ENCODE measurements around the gene KLHL26.
"Not testable (repeated sequence)": the region's sequence is repeated elsewhere in the genome, so short reads cannot be mapped to it uniquely, and the experiment has no call there.

The KLHL26 gene, protein sequence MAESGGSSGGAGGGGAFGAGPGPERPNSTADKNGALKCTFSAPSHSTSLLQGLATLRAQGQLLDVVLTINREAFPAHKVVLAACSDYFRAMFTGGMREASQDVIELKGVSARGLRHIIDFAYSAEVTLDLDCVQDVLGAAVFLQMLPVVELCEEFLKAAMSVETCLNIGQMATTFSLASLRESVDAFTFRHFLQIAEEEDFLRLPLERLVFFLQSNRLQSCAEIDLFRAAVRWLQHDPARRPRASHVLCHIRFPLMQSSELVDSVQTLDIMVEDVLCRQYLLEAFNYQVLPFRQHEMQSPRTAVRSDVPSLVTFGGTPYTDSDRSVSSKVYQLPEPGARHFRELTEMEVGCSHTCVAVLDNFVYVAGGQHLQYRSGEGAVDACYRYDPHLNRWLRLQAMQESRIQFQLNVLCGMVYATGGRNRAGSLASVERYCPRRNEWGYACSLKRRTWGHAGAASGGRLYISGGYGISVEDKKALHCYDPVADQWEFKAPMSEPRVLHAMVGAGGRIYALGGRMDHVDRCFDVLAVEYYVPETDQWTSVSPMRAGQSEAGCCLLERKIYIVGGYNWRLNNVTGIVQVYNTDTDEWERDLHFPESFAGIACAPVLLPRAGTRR

DNA sequence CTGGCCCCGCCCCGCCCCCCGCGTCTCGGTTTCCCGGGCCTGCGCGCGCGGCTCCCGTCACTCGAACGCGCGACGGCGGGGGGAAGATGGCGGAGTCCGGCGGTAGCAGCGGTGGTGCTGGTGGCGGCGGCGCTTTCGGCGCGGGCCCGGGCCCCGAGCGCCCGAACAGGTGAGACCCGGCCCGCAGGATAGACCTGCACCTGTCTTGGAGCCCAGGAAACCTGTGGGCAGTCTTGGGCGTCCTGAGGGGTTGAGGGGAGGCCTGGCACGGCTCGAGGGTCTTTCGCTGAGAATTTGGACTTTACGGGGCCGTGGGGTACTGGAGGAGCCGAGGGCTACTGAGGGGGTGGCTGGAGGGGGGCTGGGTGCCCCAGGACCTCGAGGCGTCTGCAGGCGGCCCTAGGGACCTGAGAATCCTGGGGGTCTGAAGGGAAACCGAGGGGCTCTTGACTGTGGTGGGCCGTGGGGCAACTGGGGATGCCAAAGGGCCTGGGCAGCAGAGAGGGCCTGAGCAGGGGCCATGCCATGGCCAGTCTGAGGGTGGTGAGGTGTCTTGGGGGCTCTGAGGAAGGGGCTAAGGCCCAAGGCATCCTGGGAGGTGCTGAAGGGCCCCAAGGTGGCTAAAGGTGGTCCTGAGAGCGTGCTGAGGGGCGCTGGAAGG, at the start of gene KLHL26:
TSS of gene KLHL26 (plus strand) at position 60 of the 661 bp plus-strand sequence. CDS start at position 87, 27 bp downstream.
- DNase-seq (ENCODE audit: low read depth in 3 of 3, low spot score in 1 of 3) = no peak

DNA sequence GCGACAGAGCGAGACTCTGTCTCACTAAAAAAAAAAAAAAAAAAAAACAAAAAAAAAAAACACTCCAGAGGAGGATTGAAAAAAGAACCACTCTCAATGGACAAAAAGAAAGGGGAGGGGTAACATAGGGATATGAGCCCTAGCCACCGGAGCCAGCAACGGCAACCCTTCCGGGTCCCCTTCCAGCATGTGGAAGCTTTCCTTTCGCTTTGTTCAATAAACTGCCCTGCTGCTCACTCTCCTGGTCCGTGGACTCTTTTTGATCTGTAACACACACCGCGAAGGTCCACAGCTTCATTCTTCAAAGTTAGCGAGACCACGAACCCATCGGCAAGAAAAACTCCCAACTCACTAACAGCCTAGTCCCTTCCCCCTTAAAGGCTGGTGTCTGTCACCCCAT, 49.3 kb upstream of the KLHL26 start:
- DNase-seq (ENCODE audit: low read depth in 3 of 3, low spot score in 1 of 3) = no peak

DNA sequence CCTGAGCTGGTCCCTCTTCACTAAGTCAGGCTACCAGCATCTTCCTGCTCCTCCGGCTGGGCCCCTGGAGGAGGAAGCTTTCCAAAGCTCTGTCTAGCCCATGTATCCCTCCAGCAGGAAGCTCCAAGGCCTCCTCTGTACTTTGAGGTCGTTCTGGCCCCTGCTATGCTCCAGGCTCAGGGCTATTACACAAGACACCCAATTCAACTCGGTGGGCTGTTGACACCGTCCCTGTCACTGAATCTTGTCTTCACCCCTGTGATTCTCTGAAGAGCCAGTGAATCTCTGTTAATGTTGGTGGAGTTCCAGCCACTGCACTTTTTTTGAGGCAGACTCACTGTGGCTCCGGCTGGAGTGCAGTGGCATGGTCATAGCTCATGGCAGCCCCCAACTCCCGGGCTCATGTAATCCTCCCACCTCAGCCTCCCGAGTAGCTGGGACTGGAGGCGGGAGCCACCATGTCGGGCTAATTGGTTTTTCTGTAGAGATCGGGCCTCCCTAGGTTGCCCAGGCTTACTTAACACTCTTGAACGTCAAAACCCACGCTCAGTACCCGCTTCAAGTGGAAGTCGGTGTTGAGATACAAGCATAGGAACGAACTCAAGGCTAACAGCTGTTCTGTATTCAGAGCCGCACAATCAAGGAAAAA, 48.7 kb upstream of the KLHL26 start:
- DNase-seq (ENCODE audit: low read depth in 3 of 3, low spot score in 1 of 3) = no peak

DNA sequence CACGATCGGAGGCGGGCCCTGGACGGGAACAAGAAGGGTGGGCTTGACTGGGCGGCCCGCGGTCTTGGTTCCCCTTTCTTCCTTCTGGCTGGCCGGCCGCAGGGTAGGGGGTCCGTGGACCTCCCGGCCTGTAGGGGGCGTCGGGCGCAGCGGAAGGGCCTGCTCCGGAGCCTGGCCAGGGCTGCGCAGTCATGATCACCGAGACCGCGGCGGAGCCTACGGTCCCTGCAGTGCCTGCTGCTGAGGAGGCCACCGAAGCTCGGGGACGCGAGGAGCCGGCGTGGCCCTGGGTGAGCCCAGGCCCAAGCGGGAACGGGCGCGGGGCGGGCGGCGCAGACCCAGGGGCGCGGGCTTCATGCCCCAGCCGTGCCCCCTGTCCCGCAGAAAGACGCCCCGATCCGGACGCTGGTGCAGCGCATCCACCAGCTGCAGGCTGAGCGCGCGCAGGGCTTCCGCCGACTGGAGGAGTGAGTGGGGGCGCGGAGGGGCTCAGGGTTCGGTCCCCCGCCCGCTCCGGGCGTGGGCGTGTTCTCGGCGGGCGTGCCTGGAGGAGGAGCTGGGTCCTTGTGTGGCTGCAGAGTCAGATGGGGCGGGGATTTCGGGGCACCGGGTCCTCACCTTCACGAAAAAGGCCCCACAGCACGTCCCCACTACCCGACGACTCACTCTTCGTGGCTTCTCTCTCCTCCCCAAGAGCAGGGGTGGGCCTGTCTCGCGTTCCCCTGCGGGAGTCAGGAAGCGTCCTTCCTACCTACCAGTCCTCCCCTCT, 48.0 kb upstream of the KLHL26 start, which contains the start of gene REX1BD:
TSS of gene REX1BD (plus strand) at position 188 of the 769 bp plus-strand sequence. CDS start at position 192, 4 bp downstream.
- DNase-seq (ENCODE audit: low read depth in 3 of 3, low spot score in 1 of 3) = peak; percentile 64 to 84 (median 76)

DNA sequence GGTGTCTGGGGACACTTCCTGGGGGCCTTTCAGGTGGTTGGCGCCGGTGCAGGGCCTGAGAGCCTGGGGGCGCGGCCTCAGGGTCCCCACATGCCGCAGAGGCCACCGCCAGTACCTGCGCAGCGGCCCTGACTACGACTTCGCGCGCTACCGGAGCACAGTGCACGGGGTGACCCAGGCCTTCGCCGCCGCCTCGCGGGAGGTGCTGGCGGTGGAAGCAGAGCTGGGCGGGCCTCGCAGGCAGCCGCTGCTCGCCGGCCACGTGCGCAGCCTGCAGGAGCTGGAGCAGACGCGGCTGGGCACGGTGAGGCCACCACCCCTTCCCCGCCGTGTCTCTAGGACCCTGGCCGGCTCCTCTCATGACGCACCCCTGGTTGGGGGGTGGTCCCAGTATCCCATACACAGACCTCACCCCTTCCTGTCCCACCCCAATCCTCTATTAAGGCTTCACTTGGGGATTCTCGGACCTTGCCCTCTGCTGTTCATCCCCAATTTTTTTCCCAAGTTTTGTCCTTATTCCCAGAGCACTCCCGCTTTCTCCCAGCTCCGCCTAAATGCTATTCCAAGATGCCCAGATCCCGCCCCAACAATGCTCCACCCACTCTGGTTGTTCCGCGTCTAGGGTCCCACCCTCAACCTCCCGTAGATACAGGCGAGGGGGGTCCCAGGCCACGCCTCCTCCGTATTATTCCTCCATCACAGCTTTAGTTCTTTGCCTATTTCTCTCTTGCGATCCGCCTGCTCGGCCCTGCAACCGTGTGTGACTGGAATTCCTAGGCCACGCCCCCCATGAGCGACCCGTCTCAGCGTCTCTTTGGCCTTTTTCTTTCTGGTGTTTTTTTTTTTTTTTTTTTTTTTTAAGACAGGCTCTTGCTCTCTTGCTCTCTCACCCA, 47.2 kb upstream of the KLHL26 start:
- DNase-seq (ENCODE audit: low read depth in 3 of 3, low spot score in 1 of 3) = peak; percentile 24 to 45 (median 37)

DNA sequence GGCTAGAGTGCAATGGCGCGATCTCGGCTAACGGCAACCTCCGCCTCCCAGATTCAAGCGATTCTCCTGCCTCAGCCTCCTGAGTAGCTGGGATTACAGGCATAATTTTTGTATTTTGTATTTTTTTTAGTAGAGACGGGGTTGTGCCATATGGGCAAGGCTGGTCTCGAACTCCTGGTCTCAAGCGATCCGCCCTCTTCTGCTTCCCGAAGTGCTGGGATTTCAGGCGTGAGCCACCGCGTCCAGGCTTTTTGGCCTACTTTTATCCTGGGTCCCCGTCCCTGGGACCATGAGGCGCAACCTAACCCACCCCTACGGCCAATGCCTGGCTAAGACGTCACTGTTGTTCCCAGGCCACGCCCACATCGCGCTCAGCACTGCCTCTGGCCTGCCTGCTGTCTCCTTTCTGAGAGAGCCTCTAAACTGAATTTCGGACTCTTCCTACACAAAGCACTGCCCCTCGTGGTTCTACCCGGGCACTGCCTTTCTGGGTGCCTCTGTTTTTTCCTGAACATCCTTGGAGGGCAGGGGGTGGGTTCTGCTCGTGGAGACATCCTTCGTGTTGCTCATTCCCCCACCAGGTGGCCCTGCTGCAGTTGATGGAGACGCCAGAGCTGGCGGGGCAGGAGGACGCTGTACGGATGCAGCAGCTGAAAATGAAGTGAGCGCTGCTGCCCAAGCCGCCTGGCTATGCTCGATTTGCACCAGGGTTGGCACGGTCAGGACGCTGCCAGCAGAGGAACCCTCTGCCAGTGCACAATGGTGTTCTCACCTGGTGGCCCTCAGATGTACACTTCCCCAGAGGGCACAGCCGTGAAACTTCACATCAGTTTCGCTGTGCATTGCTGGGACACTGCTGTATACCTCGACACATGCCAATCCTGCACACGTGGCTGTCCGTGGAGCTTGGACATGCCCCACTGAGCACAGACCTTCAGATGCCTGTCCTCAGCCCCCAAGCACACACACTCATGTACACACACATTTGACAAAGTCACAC, 46.3 kb upstream of the KLHL26 start:
- no peak for DNase-seq (ENCODE audit: low read depth in 3 of 3, low spot score in 1 of 3)

DNA sequence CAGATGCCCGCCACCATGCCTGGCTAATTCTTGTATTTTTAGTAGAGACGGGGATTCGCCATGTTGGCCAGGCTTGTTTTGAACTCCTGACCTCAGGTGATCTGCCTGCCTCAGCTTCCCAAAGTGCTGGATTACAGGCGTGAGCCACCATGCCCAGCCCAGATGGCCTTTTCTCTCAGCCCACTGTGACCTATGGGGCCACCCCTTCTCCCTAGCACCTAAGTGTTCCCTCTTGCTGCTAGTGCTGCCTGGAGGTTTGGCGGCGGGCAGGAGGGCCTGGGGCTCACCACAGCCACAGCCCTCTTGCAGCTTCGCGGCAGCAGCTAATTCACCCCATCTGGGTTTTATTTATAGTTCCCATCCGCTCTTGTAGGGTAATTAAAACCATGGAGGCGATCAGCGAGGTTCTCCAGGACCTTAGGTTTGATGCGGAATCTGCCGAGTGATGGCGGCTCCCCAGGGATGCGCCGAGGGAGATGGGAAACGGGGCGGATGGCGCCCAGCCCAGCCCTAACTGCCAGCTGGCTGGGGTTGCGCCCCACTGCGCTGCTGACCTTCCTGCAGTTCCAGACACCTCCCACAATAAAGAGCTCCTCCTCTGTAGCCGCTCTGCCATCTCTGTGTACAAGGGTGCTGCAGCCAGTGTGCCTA, 45.0 kb upstream of the KLHL26 start:
- DNase-seq (ENCODE audit: low read depth in 3 of 3, low spot score in 1 of 3) = no peak

DNA sequence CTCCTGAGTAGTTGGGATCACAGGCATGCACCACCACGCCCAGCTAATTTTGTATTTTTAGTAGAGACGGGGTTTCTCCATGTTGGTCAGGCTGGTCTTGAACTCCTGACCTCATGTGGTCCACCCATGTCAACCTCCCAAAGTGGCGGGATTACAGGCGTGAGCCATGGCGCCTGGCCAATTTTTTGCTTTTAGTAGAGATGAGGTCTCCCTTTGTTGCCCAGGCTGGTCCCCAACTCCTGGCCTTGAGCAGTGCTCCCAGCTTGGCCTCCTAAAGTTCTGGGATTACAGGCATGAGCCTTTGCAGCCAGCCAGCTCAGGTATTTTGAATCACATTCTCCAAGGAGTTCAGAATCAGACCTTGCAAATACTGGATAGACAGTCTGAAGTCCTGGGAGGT, 44.1 kb upstream of the KLHL26 start:
- not testable (repeated sequence) for DNase-seq (ENCODE audit: low read depth in 3 of 3, low spot score in 1 of 3)

DNA sequence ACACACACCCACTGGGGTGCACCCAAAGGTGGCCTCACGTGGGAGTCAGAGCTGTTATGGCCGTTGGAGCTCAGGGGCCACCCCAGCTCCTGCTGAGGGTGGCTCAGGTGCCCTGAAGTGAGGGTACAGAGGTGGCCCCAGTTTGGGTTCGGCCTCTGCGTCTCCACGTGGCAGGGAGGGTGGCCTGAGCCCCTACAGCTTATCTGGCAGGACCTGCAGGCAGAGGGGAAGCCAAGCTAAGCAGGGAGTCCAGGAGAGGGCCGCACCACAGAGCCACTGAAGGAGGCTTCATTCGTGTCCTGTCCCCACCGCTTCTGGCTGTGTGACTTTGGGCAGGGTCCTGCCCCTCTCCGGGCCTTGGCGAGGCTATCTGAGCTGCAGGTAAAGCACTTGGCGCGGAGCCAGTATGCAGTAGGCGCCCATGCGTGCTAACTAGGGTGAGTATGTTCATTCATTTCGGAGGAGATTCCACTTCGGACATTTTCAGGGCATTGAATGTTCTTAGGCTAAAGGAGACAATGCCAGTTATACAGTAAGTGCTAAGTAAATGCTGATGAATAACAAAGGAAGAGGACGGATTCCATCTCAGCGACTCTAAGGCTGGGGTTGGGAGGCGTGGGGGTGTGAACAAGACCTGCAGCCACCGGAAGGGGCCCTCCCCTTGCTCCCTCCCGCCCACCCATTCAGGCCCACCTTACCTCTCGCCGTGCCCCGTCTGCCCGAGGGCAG, 43.3 kb upstream of the KLHL26 start:
- DNase-seq (ENCODE audit: low read depth in 3 of 3, low spot score in 1 of 3) = no peak

DNA sequence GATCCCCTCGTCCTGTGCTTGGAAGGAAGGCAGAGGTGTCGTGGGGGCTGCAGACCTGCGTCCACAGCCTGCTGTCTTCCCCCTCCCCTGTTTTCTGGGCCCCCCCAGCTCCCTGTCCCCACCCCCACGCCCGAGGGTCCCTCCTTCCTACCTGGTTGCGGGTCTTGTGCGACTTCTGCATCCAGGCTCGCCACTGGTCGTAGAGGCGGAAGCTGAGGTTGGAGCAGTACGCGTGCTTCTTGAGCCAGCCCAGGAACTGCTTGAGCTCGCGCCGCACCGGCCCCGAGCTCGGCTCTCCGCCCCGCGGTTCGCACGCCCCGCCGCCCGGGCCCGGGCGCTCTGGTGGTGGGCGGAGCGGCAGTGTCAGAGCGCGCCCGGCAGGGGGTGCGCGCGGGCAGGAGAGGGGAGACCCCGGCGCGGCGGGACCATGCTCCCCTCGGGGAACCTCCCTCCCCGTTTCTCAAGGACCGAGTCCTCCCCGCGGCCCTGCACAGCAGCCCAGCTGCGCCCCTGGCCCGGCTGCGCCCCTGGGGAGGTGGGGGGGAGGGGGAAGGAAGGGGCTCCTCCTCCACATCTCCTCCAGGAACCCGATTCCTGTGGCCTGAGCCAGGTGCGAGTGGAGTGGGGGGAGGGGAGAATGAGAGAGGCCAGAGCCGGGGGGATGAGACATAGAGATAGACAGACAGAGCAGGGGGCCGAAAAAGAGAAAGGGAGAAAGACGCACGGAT, 42.6 kb upstream of the KLHL26 start:
- peak; percentile 29 to 68 (median 57) for DNase-seq (ENCODE audit: low read depth in 3 of 3, low spot score in 1 of 3)

DNA sequence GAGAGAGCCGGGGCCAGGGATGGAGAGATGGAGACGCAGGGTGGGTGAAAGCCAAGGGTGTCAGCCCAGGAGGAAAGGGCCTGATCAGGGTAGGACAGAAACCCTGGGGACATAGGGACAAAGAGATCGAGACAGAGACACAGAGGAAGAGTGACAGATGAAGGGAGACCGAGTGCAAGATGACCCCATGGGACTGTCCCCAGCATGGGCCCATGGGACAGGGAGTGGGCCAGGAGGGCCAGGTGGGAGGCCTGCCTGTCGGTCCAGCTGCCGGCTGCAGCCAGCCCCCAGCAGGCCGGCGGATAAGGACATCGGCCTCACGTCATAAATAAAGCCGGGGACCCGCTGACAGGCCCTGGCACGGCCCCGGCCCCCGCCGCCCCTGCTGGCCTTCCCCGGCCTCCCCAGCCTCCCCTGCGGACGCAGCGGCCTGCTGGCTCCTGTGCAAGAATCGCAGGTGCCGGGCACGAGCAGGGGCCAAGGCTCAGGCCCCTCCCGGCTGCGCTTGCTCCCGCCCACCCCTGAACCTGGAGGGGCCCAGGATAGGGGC, 41.9 kb upstream of the KLHL26 start:
- DNase-seq (ENCODE audit: low read depth in 3 of 3, low spot score in 1 of 3) = no peak

DNA sequence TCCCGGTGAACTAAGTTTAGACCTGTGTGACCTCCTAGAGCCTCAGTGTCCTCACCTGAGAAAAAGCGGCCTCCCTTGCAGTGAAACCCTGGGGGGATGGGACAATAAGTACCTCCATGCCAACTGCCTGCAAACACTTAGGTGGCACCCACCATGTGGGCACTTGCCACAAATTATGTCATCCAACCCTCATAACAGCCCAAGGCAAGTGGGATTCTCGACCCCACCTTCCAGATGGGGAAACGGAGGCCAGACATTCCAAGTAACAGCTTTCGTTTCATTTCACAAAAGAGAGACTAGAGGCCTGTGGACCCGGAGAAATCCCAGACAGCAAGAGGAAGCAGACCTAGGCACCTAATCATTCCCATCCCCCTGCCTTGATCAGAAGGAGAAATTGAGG, 41.4 kb upstream of the KLHL26 start:
- no peak for DNase-seq (ENCODE audit: low read depth in 3 of 3, low spot score in 1 of 3)

DNA sequence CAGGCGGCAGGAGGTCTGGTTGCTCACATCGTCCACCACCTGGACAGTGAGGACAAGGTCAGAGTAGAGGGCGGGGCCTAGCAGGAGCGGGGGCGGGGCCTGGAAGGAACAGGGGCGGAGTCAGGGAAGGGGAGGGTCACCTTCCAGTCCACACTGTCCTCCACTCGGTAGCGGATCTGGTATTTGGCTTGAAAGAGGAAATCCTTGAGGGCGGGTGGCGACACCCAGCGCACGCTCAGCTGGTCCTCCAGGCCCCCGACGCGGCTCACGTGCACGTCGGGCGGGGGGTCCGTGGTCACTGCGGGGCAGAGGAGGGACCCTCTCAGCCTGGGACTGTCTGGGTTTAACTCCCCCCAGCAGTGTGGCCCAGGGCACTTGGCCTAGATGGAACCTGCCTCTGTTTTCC, 40.1 kb upstream of the KLHL26 start:
- no peak for DNase-seq (ENCODE audit: low read depth in 3 of 3, low spot score in 1 of 3)

DNA sequence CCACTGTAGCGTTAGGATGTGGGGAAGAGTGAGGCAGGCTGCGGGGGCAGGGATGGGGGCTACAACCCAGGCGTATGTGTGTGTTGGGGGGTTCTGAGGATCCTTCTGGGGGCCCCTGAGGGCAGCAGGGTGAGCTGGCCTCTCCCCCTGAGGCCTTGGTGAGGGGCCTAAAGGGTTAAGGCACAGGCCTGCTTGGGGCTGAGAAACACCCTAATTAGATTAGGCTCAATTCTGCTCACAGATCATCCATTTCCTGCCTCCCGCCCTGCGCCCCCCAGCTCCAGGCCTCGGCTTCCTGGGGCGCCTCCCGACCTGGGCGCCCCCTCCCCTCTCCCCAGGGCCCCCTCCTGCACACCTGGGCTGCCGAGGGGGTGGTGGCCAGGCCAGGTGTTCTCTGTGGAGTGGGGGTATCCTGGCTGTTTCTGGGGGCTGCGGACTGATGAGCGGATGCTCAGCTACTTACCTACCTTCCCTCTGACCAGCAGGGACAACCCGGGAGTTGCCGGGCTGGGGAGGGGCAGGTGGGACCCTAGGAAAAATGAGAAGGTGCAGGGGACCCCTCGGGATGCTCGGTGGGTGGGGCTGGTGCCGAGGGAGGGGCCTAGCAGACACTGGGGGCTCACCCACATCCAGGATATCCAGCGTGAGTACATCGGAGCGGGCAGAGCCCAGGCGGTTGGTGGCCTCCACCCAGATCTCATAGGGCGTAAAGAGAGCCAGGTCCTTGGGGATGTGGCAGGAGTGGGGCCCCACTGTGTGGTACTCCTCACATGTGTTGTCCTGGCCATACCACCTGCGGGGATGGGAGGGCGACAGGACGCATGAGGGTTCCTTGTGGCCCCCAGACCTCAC, 38.8 kb upstream of the KLHL26 start:
- DNase-seq (ENCODE audit: low read depth in 3 of 3, low spot score in 1 of 3) = no peak

DNA sequence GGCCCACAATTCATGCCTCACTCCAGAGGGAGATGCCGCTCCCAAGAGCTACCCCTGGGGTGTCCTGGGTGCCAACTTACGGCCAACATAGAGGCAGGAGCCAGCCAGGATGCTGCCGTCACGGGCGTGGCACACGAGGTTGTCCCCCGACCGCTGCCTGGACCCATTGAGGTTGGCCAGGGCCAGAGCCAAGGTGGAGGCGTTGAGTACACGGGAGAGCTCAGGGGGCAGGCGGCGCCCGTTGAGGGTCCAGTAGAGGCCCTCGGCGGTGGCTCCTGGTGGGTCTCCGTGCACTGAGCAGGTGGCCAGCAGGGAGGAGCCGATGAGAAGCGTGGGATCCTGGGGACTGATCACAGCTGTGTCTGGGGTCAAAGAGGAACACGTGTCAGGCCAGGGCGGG, 37.3 kb upstream of the KLHL26 start:
- DNase-seq (ENCODE audit: low read depth in 3 of 3, low spot score in 1 of 3) = no peak
